ACHN (cell line): ENCODE results near the gene TESK2.
"Not testable (repeated sequence)": the region's sequence is repeated elsewhere in the genome, so short reads cannot be mapped to it uniquely, and the experiment has no call there.

ENCODE experiments used
- DNase-seq: peaks from one replicate; pipeline ENCODE4 v3.0.0-alpha.2; 2015
- in situ Hi-C: cut with HindIII; loops from 2 replicates; pipeline ENCODE4 v1.10.0; 2017; ENCODE audit warnings: low sequenced_read_pairs, low pct_ligation_motif_present, low pct_unique_long_range_greater_than_20kb

The TESK2 gene

GRCh38 chr1:45512641-45513054, 21.7 kb upstream of the TESK2 start:
- in situ Hi-C loops, result no loop called here
- peak; percentile 65 for DNase-seq

- in situ Hi-C loops, result no loop called here
These were observed 20.1 kb upstream of the TESK2 start for GRCh38 chr1:45510972-45511527.

GRCh38 chr1:45510036-45510971, 19.3 kb upstream of the TESK2 start:
- in situ Hi-C loops, result no loop called here
- no peak for DNase-seq

More at GRCh38 chr1:45510972-45511527, 20.1 kb upstream of the TESK2 start:
- no peak for DNase-seq

DNA sequence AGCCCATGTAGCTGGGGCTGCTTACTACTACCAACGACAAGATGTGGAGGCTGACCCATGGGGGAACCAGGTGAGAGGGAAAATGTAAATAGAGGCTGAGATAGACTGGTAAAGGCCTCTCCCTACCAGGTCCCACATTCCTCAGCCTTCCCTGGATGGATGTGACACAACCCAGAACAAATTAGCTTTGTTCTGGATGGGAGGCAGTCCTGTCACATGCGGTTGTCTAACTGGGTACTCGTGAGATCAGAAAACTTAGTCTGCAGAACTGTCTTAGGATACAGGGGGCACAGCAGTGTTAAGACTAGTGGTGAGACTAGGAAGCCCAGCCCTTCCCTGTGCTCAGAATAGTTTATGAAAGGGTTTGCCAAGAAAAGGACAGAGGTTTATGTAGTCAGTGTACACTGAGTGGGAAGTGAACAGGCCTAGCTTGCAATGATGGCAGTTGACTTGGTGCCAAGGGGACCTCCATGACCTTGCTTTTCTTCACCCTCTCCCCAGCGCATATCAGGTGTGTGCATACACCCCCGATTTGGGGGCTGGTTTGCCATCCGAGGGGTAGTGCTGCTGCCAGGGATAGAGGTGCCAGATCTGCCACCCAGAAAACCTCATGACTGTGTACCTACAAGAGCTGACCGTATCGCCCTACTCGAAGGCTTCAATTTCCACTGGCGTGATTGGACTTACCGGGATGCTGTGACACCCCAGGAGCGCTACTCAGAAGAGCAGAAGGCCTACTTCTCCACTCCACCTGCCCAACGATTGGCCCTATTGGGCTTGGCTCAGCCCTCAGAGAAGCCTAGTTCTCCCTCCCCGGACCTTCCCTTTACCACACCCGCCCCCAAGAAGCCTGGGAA, 17.6 kb upstream of the TESK2 start:
- in situ Hi-C loops, result no loop called here
- DNase-seq, result peak; percentile 13

- DNase-seq, result no peak
- in situ Hi-C loops, result no loop called here
These were observed 16.9 kb upstream of the TESK2 start for GRCh38 chr1:45507893-45508292.

GRCh38 chr1:45507195-45507594, 16.2 kb upstream of the TESK2 start:
- DNase-seq, result no peak
- in situ Hi-C loops, result no loop called here

GRCh38 chr1:45503462-45504360, 12.7 kb upstream of the TESK2 start:
- in situ Hi-C loops, result no loop called here
- no peak for DNase-seq

GRCh38 chr1:45501505-45501859, 10.5 kb upstream of the TESK2 start:
- in situ Hi-C loops, result no loop called here
- no peak for DNase-seq

DNA sequence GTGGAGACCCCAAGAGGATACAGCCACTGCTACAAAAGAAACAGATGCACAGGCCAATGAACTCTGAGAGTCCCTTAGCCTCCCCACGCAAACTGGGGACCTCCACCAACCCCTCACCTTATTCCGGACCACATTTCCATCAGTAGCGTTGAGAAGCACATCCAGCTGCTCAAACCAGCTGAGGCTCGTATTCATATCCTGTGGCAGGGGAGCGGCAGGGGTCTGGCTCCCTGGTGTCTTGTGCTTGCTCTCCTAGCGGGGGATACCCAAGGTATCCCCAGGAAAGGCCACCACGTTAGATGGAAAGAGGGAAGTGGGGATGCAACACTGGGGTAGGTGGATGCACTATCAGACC, 8.4 kb upstream of the TESK2 start:
- peak; percentile 11 for DNase-seq
- in situ Hi-C loops, result no loop called here

- in situ Hi-C loops, result no loop called here
- no peak for DNase-seq
These were observed 7.3 kb upstream of the TESK2 start for GRCh38 chr1:45498279-45498678.

DNA sequence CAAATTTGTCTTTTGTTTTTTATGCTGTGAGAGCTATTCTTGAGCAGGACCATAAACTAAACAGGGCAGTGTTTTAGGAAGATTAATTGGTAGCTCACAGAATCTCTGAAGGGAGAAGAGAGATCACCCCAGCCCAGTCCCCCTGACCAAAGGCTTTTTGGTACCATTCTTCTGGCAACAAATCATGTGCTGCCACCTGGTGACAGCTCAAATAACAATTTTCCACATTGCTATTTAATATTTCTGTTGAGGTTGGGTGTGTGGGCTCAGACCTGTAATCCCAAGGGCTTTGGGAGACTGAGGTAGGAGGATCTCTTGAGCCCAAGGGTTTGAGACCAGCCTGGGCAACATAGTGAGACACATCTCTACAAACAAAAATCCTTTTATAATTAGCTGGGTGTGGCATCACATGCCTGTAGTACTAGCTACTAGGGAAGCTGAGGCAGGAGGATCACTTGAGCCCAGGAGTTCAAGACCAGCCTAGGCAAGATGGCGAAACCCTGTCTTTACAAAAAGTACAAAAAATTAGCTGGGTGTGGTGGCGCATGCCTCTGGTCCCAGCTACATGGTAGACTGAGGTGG, 2.2 kb upstream of the TESK2 start:
- in situ Hi-C loops, result no loop called here
- peak; percentile 56 for DNase-seq

GRCh38 chr1:45492691-45493090, 1.7 kb upstream of the TESK2 start:
- DNase-seq, result no peak
- in situ Hi-C loops, result no loop called here

- in situ Hi-C loops, result no loop called here
- no peak for DNase-seq
These were observed 711 bp upstream of the TESK2 start for GRCh38 chr1:45491487-45492260.

DNA sequence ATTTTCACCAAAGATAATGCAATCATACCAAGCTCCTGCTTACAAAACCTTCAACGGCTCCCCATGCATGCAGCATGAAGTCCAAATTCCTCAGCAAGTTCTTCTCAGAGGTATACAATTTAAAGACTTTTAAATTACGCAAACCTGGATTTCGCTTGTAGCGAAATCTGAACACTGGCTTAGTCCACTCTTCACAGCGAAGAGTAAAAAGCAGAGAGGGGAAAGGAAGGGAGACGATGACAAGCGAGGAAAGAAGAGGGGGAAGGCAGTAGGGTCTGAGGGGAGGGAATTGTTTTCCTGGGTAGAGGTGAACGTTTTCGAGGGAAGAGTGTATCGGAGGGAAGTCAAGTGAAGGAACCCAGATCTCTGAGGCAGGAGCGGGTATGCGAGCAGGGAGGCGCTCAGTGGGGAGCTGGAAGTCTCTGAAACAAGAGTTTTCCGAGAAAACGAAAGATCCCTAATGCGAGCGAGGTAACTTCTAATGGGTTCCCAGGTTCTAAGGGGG, 790 bp downstream of the TESK2 start:
- no peak for DNase-seq
- in situ Hi-C loops, result no loop called here

GRCh38 chr1:45489379-45489778, 1.6 kb downstream of the TESK2 start:
- DNase-seq, in situ Hi-C loops: not testable (repeated sequence)

DNA sequence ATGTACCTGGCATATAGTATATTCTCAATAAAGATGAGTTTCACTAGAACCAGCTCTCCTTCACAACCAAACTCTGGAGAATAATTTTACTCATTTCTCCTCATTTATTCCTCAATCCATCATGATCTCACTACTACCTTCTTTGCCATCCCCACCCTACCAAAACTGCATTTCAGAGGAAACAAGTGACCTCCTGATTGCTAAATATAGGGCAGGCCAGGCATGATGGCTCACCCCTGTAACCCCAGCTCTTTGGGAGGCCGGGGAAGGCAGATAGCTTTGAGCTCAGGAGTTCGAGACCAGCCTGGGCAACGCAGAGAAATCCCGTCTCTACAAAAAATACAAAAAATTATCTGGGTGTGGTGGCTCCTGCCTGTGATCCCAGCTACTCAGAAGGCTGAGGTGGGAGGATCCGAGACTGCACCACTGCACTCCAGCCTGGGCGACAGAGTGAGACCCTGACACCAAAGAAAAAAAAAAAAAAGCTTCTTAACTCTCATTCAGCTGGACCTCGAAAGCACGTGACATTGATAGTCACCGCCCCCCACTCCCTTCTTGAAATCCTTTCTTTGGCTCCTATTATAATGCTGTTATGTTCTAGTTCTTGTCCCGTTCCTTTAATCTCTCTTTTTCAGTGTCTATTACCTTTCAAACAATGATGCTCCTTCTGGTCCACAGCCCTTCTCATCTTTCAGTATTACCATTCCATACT, 2.1 kb downstream of the TESK2 start:
- in situ Hi-C loops, result no loop called here

DNA sequence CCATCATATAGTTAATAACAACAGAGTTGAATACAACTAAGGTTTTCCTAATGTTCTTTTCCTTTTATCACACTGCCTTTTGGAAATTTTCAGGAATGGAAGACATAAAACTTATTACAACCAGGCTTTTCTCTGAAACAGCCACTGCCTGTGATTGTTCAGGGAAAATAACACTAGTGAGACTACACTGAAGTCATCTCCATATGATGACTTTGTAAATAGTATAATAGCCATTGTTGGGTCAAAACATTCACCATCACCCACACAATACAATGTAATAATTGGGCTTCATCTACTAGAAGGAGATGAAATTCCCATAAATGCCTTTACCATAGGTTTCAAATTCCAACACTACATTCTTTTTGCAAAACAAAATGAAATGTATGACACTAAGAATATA, 5.0 kb downstream of the TESK2 start:
- in situ Hi-C loops, result no loop called here
- no peak for DNase-seq

More for the DNA sequence above, 2.1 kb downstream of the TESK2 start:
- no peak for DNase-seq
